A549 (cell line): ENCODE data around the gene CHD6.

Experiments
- BHLHE40 ChIP-seq: IDR thresholded peaks from 2 replicates; pipeline ENCODE4 v1.6.1; 2012; ENCODE audit warnings: low read depth, low read length, inconsistent platforms
- CBX8 ChIP-seq: fragments of 200-600 bp; sonication (generic); IDR thresholded peaks from 2 replicates; pipeline ENCODE4 v1.6.1; 2016
- EP300 ChIP-seq, 2 experiments: fragments of >200 bp; sonication (Bioruptor Twin); formaldehyde crosslinking; IDR thresholded peaks; 2 replicates in 1 of 2; 3 replicates in 1 of 2; pipeline ENCODE4 v1.6.1; 2016 to 2017
- ESRRA ChIP-seq: fragments of 150-350 bp; IDR thresholded peaks from 2 replicates; pipeline ENCODE4 v1.6.1; 2014; ENCODE audit warnings: mild to moderate bottlenecking, low read length, borderline replicate concordance
- MYC ChIP-seq: IDR thresholded peaks from 2 replicates; pipeline ENCODE4 v1.6.1; 2012; ENCODE audit warnings: mild to moderate bottlenecking, inconsistent platforms, low read length, improper control_type of control experiment, borderline replicate concordance
- PHF8 ChIP-seq: fragments of 200-600 bp; sonication (generic); IDR thresholded peaks from 2 replicates; pipeline ENCODE4 v1.6.1; 2016; ENCODE audit warnings: low read depth, mild to moderate bottlenecking, antibody characterized with exemption, moderate library complexity, borderline replicate concordance
- POLR2A ChIP-seq: IDR thresholded peaks from 2 replicates; pipeline ENCODE4 v1.6.1; 2012; ENCODE audit warnings: mild to moderate bottlenecking, low read length
- SMC3 ChIP-seq: fragments of >200 bp; sonication (Bioruptor Twin); formaldehyde crosslinking; IDR thresholded peaks from 3 replicates; pipeline ENCODE4 v1.6.1; 2018; ENCODE audit warnings: inconsistent platforms
- TF ChIP-seq, protein P1 (sequence below): fragments of >200 bp; sonication (Bioruptor Twin); formaldehyde crosslinking; IDR thresholded peaks from 3 replicates; pipeline ENCODE4 v1.5.1; 2016
- TF ChIP-seq, protein P2 (sequence below): fragments of 150-350 bp; IDR thresholded peaks from 2 replicates; pipeline ENCODE4 v1.6.1; 2014; ENCODE audit warnings: low read depth, mild to moderate bottlenecking, low read length

DNA sequence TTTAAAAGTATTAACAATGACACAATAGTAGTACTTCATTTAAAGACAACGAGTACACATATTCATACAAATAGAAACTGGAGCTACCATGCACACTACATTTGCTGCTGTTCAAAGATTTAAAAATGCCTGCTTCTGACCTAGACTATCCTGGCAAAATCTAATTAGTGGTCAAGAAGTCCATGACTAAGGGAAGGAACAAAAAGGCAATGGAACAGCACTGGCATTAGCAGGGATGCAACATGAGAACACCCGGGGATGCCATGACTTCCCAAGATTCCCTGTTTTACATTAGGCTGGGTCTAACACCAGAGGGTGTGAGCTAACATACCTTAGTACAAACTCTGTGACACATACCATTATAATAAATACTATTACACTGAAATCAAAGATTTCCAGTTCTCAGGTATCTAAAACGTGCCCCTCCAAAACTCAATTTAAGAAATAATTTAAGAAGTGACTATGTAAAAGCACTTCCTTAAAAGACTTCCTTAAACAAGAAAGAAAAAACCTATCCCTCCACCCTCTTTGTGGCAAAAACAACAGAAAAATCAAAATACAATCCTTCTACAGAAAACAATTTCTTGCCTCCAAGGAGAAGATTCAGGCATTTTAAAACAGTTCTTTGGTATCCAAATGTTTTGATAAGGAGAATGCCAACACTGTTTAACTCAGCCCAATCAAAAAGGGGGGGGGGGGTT is 25.5 kb downstream of the CHD6 start:
- TF ChIP-seq, protein P1, sequence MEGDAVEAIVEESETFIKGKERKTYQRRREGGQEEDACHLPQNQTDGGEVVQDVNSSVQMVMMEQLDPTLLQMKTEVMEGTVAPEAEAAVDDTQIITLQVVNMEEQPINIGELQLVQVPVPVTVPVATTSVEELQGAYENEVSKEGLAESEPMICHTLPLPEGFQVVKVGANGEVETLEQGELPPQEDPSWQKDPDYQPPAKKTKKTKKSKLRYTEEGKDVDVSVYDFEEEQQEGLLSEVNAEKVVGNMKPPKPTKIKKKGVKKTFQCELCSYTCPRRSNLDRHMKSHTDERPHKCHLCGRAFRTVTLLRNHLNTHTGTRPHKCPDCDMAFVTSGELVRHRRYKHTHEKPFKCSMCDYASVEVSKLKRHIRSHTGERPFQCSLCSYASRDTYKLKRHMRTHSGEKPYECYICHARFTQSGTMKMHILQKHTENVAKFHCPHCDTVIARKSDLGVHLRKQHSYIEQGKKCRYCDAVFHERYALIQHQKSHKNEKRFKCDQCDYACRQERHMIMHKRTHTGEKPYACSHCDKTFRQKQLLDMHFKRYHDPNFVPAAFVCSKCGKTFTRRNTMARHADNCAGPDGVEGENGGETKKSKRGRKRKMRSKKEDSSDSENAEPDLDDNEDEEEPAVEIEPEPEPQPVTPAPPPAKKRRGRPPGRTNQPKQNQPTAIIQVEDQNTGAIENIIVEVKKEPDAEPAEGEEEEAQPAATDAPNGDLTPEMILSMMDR, result no peak
- TF ChIP-seq EP300 (IDR thresholded peaks at IDR 0.05) (no peak), SMC3 (no peak), BHLHE40 (no peak), ESRRA (no peak), POLR2A (no peak), PHF8 (no peak), CBX8 (no peak), MYC (no peak)
- TF ChIP-seq, protein P2, sequence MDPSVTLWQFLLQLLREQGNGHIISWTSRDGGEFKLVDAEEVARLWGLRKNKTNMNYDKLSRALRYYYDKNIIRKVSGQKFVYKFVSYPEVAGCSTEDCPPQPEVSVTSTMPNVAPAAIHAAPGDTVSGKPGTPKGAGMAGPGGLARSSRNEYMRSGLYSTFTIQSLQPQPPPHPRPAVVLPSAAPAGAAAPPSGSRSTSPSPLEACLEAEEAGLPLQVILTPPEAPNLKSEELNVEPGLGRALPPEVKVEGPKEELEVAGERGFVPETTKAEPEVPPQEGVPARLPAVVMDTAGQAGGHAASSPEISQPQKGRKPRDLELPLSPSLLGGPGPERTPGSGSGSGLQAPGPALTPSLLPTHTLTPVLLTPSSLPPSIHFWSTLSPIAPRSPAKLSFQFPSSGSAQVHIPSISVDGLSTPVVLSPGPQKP, result no peak
